MM.1S (cell line): ENCODE data around the gene MT1B.
"Not testable (repeated sequence)": the region's sequence is repeated elsewhere in the genome, so short reads cannot be mapped to it uniquely, and the experiment has no call there.

ENCODE experiments used
- DNase-seq: peaks from one replicate; pipeline ENCODE4 v3.0.0-alpha.2; 2015
- H2AFZ ChIP-seq: fragments of 300-600 bp; sonication (generic); 2 replicates; pipeline ENCODE4 v1.6.0; 2016; ENCODE audit warnings: antibody characterized with exemption, low read length
- H3F3A ChIP-seq: fragments of 300-600 bp; sonication (generic); 2 replicates; pipeline ENCODE4 v1.6.1; 2016; ENCODE audit warnings: mild to moderate bottlenecking, antibody characterized with exemption, low read length, moderate library complexity, mixed read lengths; ENCODE audit not compliant: insufficient read depth
- H3K27ac ChIP-seq: fragments of 300-600 bp; sonication (generic); 2 replicates; pipeline ENCODE4 v1.5.1; 2016; ENCODE audit warnings: mild to moderate bottlenecking, low read length
- H3K27me3 ChIP-seq: fragments of 300-600 bp; sonication (generic); replicated peaks from 2 replicates; pipeline ENCODE4 v1.6.0; 2016; ENCODE audit warnings: low read length; ENCODE audit not compliant: insufficient read depth
- H3K36me3 ChIP-seq: fragments of 300-600 bp; sonication (generic); replicated peaks from 2 replicates; pipeline ENCODE4 v1.6.1; 2016; ENCODE audit warnings: mild to moderate bottlenecking, low read length, mixed read lengths; ENCODE audit not compliant: insufficient read depth
- H3K4me1 ChIP-seq: fragments of 300-600 bp; sonication (generic); 2 replicates; pipeline ENCODE4 v1.6.1; 2016; ENCODE audit warnings: low read length, mixed read lengths
- H3K4me2 ChIP-seq: fragments of 300-600 bp; sonication (generic); 2 replicates; pipeline ENCODE4 v1.6.0; 2016; ENCODE audit warnings: low read depth, low read length
- H3K4me3 ChIP-seq: fragments of 300-600 bp; sonication (generic); 2 replicates; pipeline ENCODE4 v1.5.1; 2016; ENCODE audit warnings: low read length, mixed read lengths
- H3K79me2 ChIP-seq: fragments of 300-600 bp; sonication (generic); 2 replicates; pipeline ENCODE4 v1.6.1; 2016; ENCODE audit warnings: mixed run types, low read length, mixed read lengths
- H3K9ac ChIP-seq: fragments of 300-600 bp; sonication (generic); 2 replicates; pipeline ENCODE4 v1.6.1; 2016; ENCODE audit warnings: low read length, mixed read lengths
- H3K9me2 ChIP-seq: fragments of 300-600 bp; sonication (generic); replicated peaks from 2 replicates; pipeline ENCODE4 v1.6.1; 2016; ENCODE audit warnings: mild to moderate bottlenecking, low read length, mixed read lengths; ENCODE audit not compliant: insufficient read depth
- H3K9me3 ChIP-seq: fragments of 300-600 bp; sonication (generic); replicated peaks from 2 replicates; pipeline ENCODE4 v1.6.1; 2016; ENCODE audit warnings: mild to moderate bottlenecking, low read length, mixed read lengths; ENCODE audit not compliant: insufficient read depth
- H4K20me1 ChIP-seq: fragments of 300-600 bp; sonication (generic); 2 replicates; pipeline ENCODE4 v1.6.1; 2016; ENCODE audit warnings: mild to moderate bottlenecking, low read length, moderate library complexity, mixed read lengths; ENCODE audit not compliant: insufficient read depth
- CTCF ChIP-seq: fragments of 300-600 bp; sonication (generic); IDR thresholded peaks from 2 replicates; pipeline ENCODE4 v1.5.1; 2016; ENCODE audit warnings: antibody characterized with exemption, low read length, mixed read lengths
- EZH2 ChIP-seq: fragments of 300-600 bp; sonication (generic); optimal IDR thresholded peaks from 2 replicates; pipeline ENCODE3; 2017; ENCODE audit warnings: low read depth, mild to moderate bottlenecking, antibody characterized with exemption, low read length, mixed read lengths
- EZH2phosphoT487 ChIP-seq: fragments of 300-600 bp; sonication (generic); IDR thresholded peaks from 2 replicates; pipeline ENCODE4 v1.6.1; 2018; ENCODE audit warnings: antibody characterized with exemption, low read length

The MT1B gene

GRCh38 chr16:56617212-56618085 is 34.2 kb upstream of the MT1B start:
- Histone ChIP-seq H4K20me1 (no peaks in the 10 kb centered on the region), H3K9ac (no peak overlapping the region), H3K36me3 (no peaks in the 10 kb centered on the region), H2AFZ (no peak overlapping the region), H3K27me3 (peaks cover 33% of the 10 kb centered on the region), H3K4me3 (no peak overlapping the region), H3K9me3 (no peaks in the 10 kb centered on the region), H3F3A (no peaks in the 10 kb centered on the region), H3K4me1 (no peaks in the 10 kb centered on the region), H3K27ac (no peak overlapping the region), H3K4me2 (no peak overlapping the region), H3K79me2 (no peaks in the 10 kb centered on the region), H3K9me2 (no peaks in the 10 kb centered on the region)
- no peak for DNase-seq
- TF ChIP-seq EZH2phosphoT487 (no peak), CTCF (no peak), EZH2 (no peak)

GRCh38 chr16:56618138-56618537 is 33.5 kb upstream of the MT1B start:
- Histone ChIP-seq H2AFZ (no peak overlapping the region), H3F3A (no peaks in the 10 kb centered on the region), H3K9me3 (no peaks in the 10 kb centered on the region), H3K4me3 (no peak overlapping the region), H3K4me2 (no peak overlapping the region), H3K4me1 (no peaks in the 10 kb centered on the region), H3K9me2 (no peaks in the 10 kb centered on the region), H3K27me3 (peaks cover 33% of the 10 kb centered on the region), H3K36me3 (no peaks in the 10 kb centered on the region), H3K9ac (no peak overlapping the region), H3K79me2 (no peaks in the 10 kb centered on the region), H4K20me1 (no peaks in the 10 kb centered on the region), H3K27ac (no peak overlapping the region)
- no peak for DNase-seq
- no peak for TF ChIP-seq CTCF
- TF ChIP-seq EZH2, result no peak
- no peak for TF ChIP-seq EZH2phosphoT487

GRCh38 chr16:56620339-56620897 is 31.3 kb upstream of the MT1B start:
- no peaks in the 10 kb centered on the region for H3K79me2 ChIP-seq
- peaks cover 40% of the 10 kb centered on the region for H3K27me3 ChIP-seq
- TF ChIP-seq CTCF (no peak), EZH2phosphoT487 (no peak), EZH2 (no peak)
- no peaks in the 10 kb centered on the region for H3K36me3 ChIP-seq
- no peaks in the 10 kb centered on the region for H3K9me2 ChIP-seq
- H3K27ac ChIP-seq, result no peak overlapping the region
- no peaks in the 10 kb centered on the region for H3F3A ChIP-seq
- no peak overlapping the region for H3K4me2 ChIP-seq
- no peak overlapping the region for H3K4me3 ChIP-seq
- no peak overlapping the region for H3K9ac ChIP-seq
- no peak for DNase-seq
- H2AFZ ChIP-seq, result no peak overlapping the region
- no peaks in the 10 kb centered on the region for H3K4me1 ChIP-seq
- no peaks in the 10 kb centered on the region for H3K9me3 ChIP-seq
- H4K20me1 ChIP-seq, result no peaks in the 10 kb centered on the region

GRCh38 chr16:56621665-56622445 is 29.8 kb upstream of the MT1B start:
- not testable (repeated sequence) for H3K4me1 ChIP-seq, H4K20me1 ChIP-seq, H3K27ac ChIP-seq, H3K4me3 ChIP-seq, H2AFZ ChIP-seq, H3K9me3 ChIP-seq, H3F3A ChIP-seq, H3K9ac ChIP-seq, H3K9me2 ChIP-seq, H3K79me2 ChIP-seq, DNase-seq, H3K4me2 ChIP-seq, H3K36me3 ChIP-seq
- H3K27me3 ChIP-seq, result peaks cover 47% of the 10 kb centered on the region

- peaks cover 40% of the 10 kb centered on the region for H3K27me3 ChIP-seq
- H3K4me3 ChIP-seq, H3K9me2 ChIP-seq, H3K4me2 ChIP-seq, H3K36me3 ChIP-seq, H3F3A ChIP-seq, H3K9me3 ChIP-seq, DNase-seq, H3K27ac ChIP-seq, H3K4me1 ChIP-seq, H3K9ac ChIP-seq, H3K79me2 ChIP-seq, H2AFZ ChIP-seq, H4K20me1 ChIP-seq: not testable (repeated sequence)
Observed at GRCh38 chr16:56623184-56623583, 28.5 kb upstream of the MT1B start.
